Measurements from ENCODE around the gene FASN. TPM values are rescaled to one million over a fixed set of nuclear protein-coding genes. Genes with fewer than 3 reads are reported as not detected.
A peak's percentile ranks its signal among the peaks of the same experiment; 100 is the strongest.
"Not testable (repeated sequence)": the region's sequence is repeated elsewhere in the genome, so short reads cannot be mapped to it uniquely, and the experiment has no call there.

The FASN gene
- total RNA-seq (2021; fragmentation: NEBNext Ultra II Directional; extraction: Animal tissue kit (Norgen Biotek cat#: 25700)) = 100 to 1,000 TPM; 108 to 138 (median 112) TPM
- long read RNA-seq, partial matches to known transcripts = 11 of 19 reads
- long read RNA-seq, other reads (novel, unspliced or antisense) = 6 of 19 reads

DNA sequence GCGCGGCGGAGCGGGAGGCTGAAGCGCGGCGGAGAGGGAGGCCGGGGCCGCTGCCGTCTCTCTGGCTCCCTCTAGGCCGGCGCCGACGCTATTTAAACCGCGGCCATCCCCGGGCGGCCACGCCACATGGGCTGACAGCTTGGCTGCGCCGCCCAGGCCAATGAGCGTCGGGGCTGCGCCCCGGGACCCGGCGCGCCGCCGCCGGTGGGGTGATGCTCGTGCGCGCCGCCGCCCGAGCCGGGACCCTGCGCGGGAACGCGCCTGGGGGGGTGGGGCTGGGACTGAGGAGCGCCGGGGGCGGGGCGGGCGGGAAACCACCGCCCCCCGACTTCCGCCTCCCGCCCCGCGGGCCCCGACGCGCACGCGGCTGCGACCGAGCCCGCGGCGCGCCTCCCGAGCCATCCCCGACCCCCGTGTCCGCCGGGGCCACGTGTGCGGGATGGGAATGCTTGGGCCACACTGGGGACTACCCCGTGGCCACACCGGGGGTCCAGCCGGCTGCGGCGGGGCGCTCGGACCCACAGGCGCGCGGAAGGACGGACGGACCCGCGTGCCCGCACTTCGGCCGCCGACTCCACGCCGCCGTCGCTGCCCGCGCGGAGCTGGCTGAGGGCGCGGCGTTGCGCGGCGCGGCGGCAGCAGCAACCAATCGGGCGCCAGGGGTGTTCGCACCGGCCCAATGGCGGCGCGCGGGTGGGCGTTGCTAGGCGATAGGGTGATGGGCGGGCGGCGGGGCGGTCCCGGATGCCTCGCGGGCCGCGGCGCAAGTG lies at the start of gene FASN:
Gene FASN (minus strand): TSS at position 68 of the 770 bp plus-strand sequence. CDS start 1,791 bp downstream, outside the sequence.
- Mint-ChIP-seq H3K27me3 (ENCODE audit: insufficient read depth) (no peaks in the 10 kb centered on the region), H3K4me3 (peak within 1 kb of the TSS; percentile 78), H3K36me3 (ENCODE audit: low read depth) (no peaks in the 10 kb centered on the region), H3K27ac (no peak within 1 kb of the TSS), H3K9me3 (no peaks in the 10 kb centered on the region), H3K4me1 (ENCODE audit: low read depth) (no peaks in the 10 kb centered on the region)
- TF ChIP-seq, protein P1, sequence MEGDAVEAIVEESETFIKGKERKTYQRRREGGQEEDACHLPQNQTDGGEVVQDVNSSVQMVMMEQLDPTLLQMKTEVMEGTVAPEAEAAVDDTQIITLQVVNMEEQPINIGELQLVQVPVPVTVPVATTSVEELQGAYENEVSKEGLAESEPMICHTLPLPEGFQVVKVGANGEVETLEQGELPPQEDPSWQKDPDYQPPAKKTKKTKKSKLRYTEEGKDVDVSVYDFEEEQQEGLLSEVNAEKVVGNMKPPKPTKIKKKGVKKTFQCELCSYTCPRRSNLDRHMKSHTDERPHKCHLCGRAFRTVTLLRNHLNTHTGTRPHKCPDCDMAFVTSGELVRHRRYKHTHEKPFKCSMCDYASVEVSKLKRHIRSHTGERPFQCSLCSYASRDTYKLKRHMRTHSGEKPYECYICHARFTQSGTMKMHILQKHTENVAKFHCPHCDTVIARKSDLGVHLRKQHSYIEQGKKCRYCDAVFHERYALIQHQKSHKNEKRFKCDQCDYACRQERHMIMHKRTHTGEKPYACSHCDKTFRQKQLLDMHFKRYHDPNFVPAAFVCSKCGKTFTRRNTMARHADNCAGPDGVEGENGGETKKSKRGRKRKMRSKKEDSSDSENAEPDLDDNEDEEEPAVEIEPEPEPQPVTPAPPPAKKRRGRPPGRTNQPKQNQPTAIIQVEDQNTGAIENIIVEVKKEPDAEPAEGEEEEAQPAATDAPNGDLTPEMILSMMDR (IDR thresholded peaks at IDR 0.05) = peak; percentile 69
- peak; percentile 92 for DNase-seq

DNA sequence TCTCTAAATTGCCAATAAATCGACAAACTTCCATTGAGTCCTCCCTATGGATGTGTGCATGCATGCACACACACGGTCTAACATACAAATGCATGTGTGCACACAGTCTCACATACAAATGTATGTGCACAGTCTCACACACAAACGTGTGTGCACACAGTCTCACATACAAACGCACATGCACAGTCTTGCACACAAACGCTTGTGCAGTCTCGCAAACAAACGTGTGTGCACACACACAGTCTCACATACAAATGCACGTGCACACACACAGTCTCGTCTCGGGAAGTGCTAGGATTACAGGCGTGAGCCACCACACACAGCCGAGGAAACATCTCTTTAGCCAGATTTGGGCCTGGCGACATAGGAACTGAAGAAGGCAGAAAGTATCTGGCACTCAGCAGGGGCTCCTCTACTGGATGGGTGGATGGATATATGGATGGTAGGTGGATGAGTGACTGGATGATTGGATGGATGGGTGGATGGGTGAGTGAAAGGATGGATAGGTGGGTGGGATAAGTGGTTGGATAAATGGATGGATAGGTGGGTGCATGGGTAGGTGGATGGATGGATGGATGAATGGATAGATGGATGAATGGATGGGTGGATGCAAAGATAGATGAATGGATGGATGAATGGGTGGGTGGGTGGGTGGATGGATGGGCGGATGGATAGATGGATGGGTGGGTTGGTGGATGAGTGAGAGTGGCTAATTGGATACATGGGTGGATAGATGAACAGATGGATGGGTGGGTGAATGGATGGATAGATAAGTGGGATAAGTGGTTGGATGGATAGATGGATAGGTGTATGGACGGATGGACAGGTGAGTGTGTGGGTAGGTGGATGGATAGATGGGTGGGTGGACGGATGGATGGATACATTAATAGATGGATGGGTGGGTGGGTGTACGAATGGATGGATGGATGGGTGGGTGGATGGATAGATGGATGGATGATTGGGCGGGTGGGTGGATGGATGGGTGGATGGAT lies 48.9 kb upstream of the FASN start:
- no peak for DNase-seq
- H3K9me3 Mint-ChIP-seq = no peaks in the 10 kb centered on the region
- TF ChIP-seq, protein P1 (IDR thresholded peaks at IDR 0.05) = no peak
- no peaks in the 10 kb centered on the region for H3K4me1 Mint-ChIP-seq (ENCODE audit: low read depth)
- H3K27me3 Mint-ChIP-seq (ENCODE audit: insufficient read depth) = no peaks in the 10 kb centered on the region
- H3K4me3 Mint-ChIP-seq = no peak overlapping the region
- peaks cover 5% of the 10 kb centered on the region; the same call in 1 of the 2 replicates for H3K36me3 Mint-ChIP-seq (ENCODE audit: low read depth)
- no peak overlapping the region for H3K27ac Mint-ChIP-seq

DNA sequence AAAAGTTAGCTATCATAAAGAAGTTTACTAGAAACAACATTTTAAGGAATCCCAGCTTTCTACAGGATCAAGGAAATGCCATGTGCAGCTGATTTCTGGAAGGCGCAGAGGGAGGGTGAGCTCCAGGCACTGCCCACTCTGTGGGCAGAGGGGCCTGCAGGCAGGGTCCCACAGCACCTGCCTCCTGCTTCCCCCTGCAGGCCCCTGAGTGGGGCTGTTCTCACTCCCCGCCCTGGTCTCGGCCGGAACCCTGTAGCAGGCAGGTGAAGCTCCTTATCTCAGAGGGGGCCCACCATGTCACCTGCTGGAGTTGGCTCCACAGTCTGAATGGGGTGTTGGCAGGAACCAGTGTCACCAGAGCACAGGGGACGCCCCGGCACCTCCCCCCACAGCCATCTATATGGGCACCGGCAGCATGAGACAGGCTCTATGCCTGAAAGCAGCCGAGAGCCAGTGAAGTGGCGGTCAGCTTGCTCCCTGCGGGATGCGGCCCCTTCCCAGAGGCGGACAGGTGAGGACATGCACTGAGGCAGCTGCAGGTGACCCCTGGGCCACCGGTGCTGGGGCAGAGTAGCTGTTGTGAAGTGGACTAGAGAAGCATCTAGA lies 47.6 kb upstream of the FASN start:
- DNase-seq = no peak
- Mint-ChIP-seq H3K27ac (no peak overlapping the region), H3K4me1 (ENCODE audit: low read depth) (no peaks in the 10 kb centered on the region)

DNA sequence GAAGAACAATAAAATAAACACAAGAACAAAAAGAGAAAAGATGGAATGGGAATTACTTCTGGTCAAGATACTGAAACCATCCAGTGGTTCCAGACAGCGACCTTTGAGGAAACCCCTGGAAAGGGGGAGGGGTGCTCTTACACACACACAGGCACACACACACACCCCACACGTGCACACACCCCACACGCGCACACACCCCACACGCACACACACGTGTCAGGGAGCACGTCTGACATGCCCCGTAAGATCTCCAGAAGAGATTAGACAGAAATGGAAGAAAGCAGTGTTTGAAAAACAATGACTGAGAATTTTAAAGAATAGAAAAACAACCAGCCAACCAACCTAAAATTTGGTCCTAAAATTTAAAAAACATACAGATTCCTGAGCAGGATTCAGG lies 45.3 kb upstream of the FASN start:
- no peak overlapping the region for H3K27ac Mint-ChIP-seq
- no peaks in the 10 kb centered on the region for H3K9me3 Mint-ChIP-seq
- H3K27me3 Mint-ChIP-seq (ENCODE audit: insufficient read depth) = no peaks in the 10 kb centered on the region
- no peak overlapping the region for H3K4me3 Mint-ChIP-seq
- H3K36me3 Mint-ChIP-seq (ENCODE audit: low read depth) = peaks cover 5% of the 10 kb centered on the region; the same call in 1 of the 2 replicates
- no peaks in the 10 kb centered on the region for H3K4me1 Mint-ChIP-seq (ENCODE audit: low read depth)
- DNase-seq = no peak
- TF ChIP-seq, protein P1 (IDR thresholded peaks at IDR 0.05) = no peak

More for the DNA sequence above, 47.6 kb upstream of the FASN start:
- Mint-ChIP-seq H3K27me3 (ENCODE audit: insufficient read depth) (no peaks in the 10 kb centered on the region), H3K36me3 (ENCODE audit: low read depth) (peaks cover 5% of the 10 kb centered on the region; the same call in 1 of the 2 replicates), H3K4me3 (no peak overlapping the region), H3K9me3 (no peaks in the 10 kb centered on the region)
- TF ChIP-seq, protein P1 (IDR thresholded peaks at IDR 0.05) = no peak

DNA sequence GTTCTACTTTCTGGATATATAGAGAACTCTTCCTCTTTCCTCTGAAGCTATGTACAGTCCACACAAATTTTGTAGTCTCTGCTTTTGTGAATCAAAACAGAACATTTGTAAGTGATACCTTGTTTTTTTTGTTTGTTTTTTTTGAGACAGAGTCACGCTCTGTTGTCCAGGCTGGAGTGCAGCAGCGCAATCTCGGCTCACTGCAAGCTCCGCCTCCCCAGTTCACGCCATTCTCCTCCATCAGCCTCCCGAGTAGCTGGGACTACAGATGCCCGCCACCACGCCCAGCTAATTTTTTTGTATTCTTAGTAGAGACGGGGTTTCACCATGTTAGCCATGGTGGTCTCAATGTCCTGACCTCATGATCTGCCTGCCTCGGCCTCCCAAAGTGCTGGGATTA lies 41.9 kb upstream of the FASN start:
- not testable (repeated sequence) for H3K27me3 Mint-ChIP-seq (ENCODE audit: insufficient read depth); H3K4me3 Mint-ChIP-seq; H3K27ac Mint-ChIP-seq; H3K4me1 Mint-ChIP-seq (ENCODE audit: low read depth); H3K36me3 Mint-ChIP-seq (ENCODE audit: low read depth); H3K9me3 Mint-ChIP-seq; DNase-seq

All from HFFc6 (cell line).